ENCODE measurements around the gene GALNT18. TPM values are rescaled to one million over a fixed set of nuclear protein-coding genes. Genes with fewer than 3 reads are reported as not detected.

The GALNT18 gene
- total and polyA plus RNA-seq, 9 donors: 3.0 to 13.2 (median 7.7) TPM

DNA sequence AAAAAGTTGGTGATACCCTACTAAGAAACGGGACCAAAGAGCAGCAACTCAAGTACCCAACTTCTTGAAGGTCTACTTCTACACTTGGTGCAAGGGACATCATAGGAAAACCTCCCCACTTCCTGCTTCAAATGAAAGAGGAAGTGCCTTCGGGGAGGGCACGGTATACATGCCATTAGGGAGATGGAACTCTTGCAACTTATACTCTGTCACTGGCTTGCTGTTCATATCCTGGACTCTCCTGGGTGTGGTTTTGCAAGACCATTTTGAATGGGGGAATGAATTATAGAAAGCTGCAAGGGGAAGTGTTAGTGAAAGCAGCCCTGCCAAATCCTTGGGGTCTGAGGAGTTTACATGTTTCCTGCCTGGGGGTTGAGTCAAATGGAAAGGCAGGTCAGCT lies 310.6 kb downstream of the GALNT18 start:
- H3K4me1 ChIP-seq (ENCODE audit: insufficient read depth): peaks cover 5% of the 10 kb centered on the region
- TF ChIP-seq, protein P1, sequence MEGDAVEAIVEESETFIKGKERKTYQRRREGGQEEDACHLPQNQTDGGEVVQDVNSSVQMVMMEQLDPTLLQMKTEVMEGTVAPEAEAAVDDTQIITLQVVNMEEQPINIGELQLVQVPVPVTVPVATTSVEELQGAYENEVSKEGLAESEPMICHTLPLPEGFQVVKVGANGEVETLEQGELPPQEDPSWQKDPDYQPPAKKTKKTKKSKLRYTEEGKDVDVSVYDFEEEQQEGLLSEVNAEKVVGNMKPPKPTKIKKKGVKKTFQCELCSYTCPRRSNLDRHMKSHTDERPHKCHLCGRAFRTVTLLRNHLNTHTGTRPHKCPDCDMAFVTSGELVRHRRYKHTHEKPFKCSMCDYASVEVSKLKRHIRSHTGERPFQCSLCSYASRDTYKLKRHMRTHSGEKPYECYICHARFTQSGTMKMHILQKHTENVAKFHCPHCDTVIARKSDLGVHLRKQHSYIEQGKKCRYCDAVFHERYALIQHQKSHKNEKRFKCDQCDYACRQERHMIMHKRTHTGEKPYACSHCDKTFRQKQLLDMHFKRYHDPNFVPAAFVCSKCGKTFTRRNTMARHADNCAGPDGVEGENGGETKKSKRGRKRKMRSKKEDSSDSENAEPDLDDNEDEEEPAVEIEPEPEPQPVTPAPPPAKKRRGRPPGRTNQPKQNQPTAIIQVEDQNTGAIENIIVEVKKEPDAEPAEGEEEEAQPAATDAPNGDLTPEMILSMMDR (IDR thresholded peaks at IDR 0.05): no peak
- TF ChIP-seq EP300 (IDR thresholded peaks at IDR 0.05): no peak
- TF ChIP-seq POLR2A (IDR thresholded peaks at IDR 0.05): no peak
- no peak overlapping the region for H3K4me3 ChIP-seq
- H3K36me3 ChIP-seq: no peaks in the 10 kb centered on the region
- no peak overlapping the region for H3K27ac ChIP-seq
- no peak for DNase-seq
- intact Hi-C loops (cut with DNase I): no loop called here
- WGBS, 3 donors: 55 to 91% (median 79%) methylated on average over 3 of the region's 3 CpGs
- no peaks in the 10 kb centered on the region for H3K9me3 ChIP-seq
- H3K27me3 ChIP-seq: no peaks in the 10 kb centered on the region

DNA sequence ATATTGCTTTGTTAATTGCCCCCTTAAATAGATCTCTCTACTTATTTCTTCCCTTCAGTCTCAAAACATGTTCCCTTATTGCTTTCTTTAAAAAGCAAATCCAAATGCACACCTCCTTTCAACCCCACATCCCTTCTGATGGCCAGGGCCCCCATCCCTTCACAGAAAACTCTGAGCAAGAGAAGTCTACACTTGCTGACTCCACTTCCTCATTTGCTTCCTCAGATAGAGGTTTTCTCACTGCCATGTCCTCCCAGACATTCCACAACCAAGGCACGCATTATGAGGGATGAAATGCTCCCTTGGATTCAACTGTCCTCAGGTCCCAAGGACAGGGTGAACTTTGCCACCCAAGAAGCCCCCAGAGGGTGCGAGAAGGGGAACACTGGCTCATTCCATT lies 311.9 kb downstream of the GALNT18 start:
- H3K27me3 ChIP-seq: no peaks in the 10 kb centered on the region
- H3K4me3 ChIP-seq: no peak overlapping the region
- TF ChIP-seq EP300 (IDR thresholded peaks at IDR 0.05) (no peak), POLR2A (IDR thresholded peaks at IDR 0.05) (no peak)
- TF ChIP-seq, protein P1 (IDR thresholded peaks at IDR 0.05): no peak
- 85 to 88% (median 86%) methylated on average over 2 of the region's 2 CpGs for WGBS, 3 donors
- no peaks in the 10 kb centered on the region for H3K36me3 ChIP-seq
- H3K9me3 ChIP-seq: no peaks in the 10 kb centered on the region
- no peak overlapping the region for H3K27ac ChIP-seq
- intact Hi-C loops (cut with DNase I): no loop called here
- H3K4me1 ChIP-seq (ENCODE audit: insufficient read depth): peaks cover 5% of the 10 kb centered on the region
- DNase-seq: no peak

DNA sequence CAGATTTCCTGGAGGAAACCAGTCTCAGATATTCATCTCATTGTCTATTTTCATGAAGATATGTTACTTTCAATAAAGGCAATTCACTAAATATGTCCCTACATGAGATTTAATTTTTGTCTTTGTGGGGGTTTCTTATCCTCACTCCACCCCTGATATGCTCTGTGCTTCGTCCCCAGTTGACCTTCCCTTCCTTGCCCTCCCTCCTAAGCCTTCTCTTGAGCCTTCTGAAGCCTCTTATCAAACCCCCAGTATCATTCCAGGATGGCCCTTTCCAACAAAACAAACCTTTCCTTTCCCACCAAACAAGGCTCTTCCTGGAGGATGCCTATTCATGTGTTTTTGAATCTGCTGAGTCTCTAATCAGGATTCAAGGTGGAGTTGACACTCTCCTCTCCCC lies 313.6 kb downstream of the GALNT18 start:
- Histone ChIP-seq H3K4me1 (ENCODE audit: insufficient read depth) (no peaks in the 10 kb centered on the region), H3K4me3 (no peak overlapping the region), H3K9me3 (no peaks in the 10 kb centered on the region), H3K27ac (no peak overlapping the region), H3K27me3 (no peaks in the 10 kb centered on the region), H3K36me3 (no peaks in the 10 kb centered on the region)
- TF ChIP-seq POLR2A (IDR thresholded peaks at IDR 0.05) (no peak), EP300 (IDR thresholded peaks at IDR 0.05) (no peak)
- TF ChIP-seq, protein P1 (IDR thresholded peaks at IDR 0.05): no peak
- intact Hi-C loops (cut with DNase I): no loop called here
- DNase-seq: no peak
- 53 to 74% (median 73%) methylated on average over 1 of the region's 1 CpG for WGBS, 3 donors

DNA sequence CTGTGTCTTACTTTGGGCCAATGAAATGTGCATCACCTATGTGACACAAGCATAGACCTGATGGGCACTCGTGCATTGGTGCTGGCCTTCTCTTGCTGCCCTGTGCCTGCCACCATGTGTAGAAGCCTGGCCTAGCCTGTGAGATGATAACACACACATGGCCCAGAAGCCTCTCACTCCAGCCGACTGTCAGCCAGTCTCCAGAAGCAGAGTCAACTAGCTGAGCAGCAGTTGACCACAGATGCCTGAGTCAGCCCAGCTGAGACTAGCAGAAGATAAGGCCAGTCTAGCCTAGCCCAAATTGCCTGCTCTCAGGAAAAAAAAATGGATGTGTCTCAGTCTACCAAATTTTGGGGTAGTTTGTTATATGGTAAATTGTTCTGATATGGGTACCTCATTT lies 314.9 kb downstream of the GALNT18 start:
- TF ChIP-seq EP300 (IDR thresholded peaks at IDR 0.05): no peak
- no peak for TF ChIP-seq POLR2A (IDR thresholded peaks at IDR 0.05)
- TF ChIP-seq, protein P1 (IDR thresholded peaks at IDR 0.05): no peak
- DNase-seq: no peak
- no peak overlapping the region for H3K4me3 ChIP-seq
- H3K4me1 ChIP-seq (ENCODE audit: insufficient read depth): no peaks in the 10 kb centered on the region
- no peaks in the 10 kb centered on the region for H3K27me3 ChIP-seq
- H3K27ac ChIP-seq: no peak overlapping the region
- 62 to 71% (median 69%) methylated on average over 2 of the region's 2 CpGs for WGBS, 3 donors
- intact Hi-C loops (cut with DNase I): no loop called here
- no peaks in the 10 kb centered on the region for H3K9me3 ChIP-seq
- no peaks in the 10 kb centered on the region for H3K36me3 ChIP-seq

DNA sequence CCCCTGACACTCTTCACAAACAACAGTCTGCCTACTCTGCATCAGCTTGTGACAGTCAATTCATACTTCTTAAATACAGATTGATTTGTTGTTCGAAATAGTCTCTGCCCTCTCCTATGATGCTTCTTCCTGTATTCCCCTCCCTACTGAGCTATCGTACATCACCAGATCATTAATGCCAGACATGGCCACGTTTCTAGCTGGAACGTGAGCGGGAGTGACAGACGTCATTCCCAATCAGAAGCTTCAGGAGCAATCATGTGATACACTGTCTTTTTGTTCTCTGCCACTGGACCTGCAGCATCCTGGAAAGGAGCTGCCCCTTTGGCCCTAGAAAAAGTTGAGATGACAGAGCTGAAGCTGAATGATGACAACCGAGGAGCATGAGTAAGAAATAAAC lies 317.3 kb downstream of the GALNT18 start:
- 83 to 90% (median 89%) methylated on average over 7 of the region's 7 CpGs for WGBS, 3 donors
- intact Hi-C loops (cut with DNase I): no loop called here
- TF ChIP-seq, protein P1 (IDR thresholded peaks at IDR 0.05): no peak
- no peak for TF ChIP-seq EP300 (IDR thresholded peaks at IDR 0.05)
- TF ChIP-seq POLR2A (IDR thresholded peaks at IDR 0.05): no peak
- Histone ChIP-seq H3K36me3 (no peaks in the 10 kb centered on the region), H3K4me3 (no peak overlapping the region), H3K27ac (no peak overlapping the region), H3K4me1 (ENCODE audit: insufficient read depth) (no peaks in the 10 kb centered on the region), H3K9me3 (no peaks in the 10 kb centered on the region), H3K27me3 (no peaks in the 10 kb centered on the region)
- DNase-seq: no peak

Data from ovary (tissue), 9 donors.